HepG2 (cell line): ENCODE data around the gene POLDIP3. TPM values are rescaled to one million over a fixed set of nuclear protein-coding genes. Genes with fewer than 3 reads are reported as not detected.

Experiments
- ARNT2 ChIP-seq: sonication (generic); formaldehyde crosslinking; IDR thresholded peaks from 2 replicates; pipeline ENCODE4 v1.8.0; 2022; ENCODE audit warnings: mild to moderate bottlenecking, low read depth, missing genetic modification reagents, moderate library complexity
- EED ChIP-seq: sonication (generic); formaldehyde crosslinking; IDR thresholded peaks from 2 replicates; pipeline ENCODE4 v1.5.0; 2020; ENCODE audit warnings: mild to moderate bottlenecking, missing genetic modification reagents
- HOXA5 ChIP-seq: sonication (generic); formaldehyde crosslinking; IDR thresholded peaks from 2 replicates; pipeline ENCODE4 v1.4.0; 2020; ENCODE audit warnings: missing genetic modification reagents
- KLF16 ChIP-seq, 2 experiments: sonication (generic) in 1 of 2; formaldehyde crosslinking in 1 of 2; IDR thresholded peaks; 2 replicates each; pipeline versions ENCODE4 v1.6.1 to v1.8.0; 2016 to 2023; ENCODE audit warnings: missing genetic modification reagents in 2 of 2, missing compliant biosample characterization in 1 of 2
- MBNL3 ChIP-seq: fragments of 250-450 bp; sonication (Bioruptor Pico); conservative IDR thresholded peaks from 2 replicates; pipeline ENCODE4 v1.8.0; 2022; ENCODE audit warnings: mild to moderate bottlenecking, inconsistent platforms
- MTA1 ChIP-seq: sonication (generic); formaldehyde crosslinking; IDR thresholded peaks from 2 replicates; pipeline ENCODE4 v1.4.0; 2020; ENCODE audit warnings: missing genetic modification reagents, mild to moderate bottlenecking, borderline replicate concordance
- PRPF4 ChIP-seq: fragments of 200-400 bp; formaldehyde crosslinking; IDR thresholded peaks from 2 replicates; pipeline ENCODE4 v1.6.1; 2016; ENCODE audit warnings: low read length, low read depth; ENCODE audit not compliant: poor library complexity, severe bottlenecking
- THAP11 ChIP-seq: IDR thresholded peaks from 2 replicates; pipeline ENCODE4 v1.6.1; 2016; ENCODE audit warnings: missing biosample characterization, missing genetic modification reagents
- ZNF274 ChIP-seq: sonication (generic); formaldehyde crosslinking; IDR thresholded peaks from 2 replicates; pipeline ENCODE4 v1.5.1; 2020; ENCODE audit warnings: mild to moderate bottlenecking, missing genetic modification reagents
- ZNF33B ChIP-seq: sonication (generic); formaldehyde crosslinking; IDR thresholded peaks from 2 replicates; pipeline ENCODE4 v1.5.1; 2020; ENCODE audit warnings: mild to moderate bottlenecking, missing genetic modification reagents
- ZNF501 ChIP-seq: sonication (generic); formaldehyde crosslinking; IDR thresholded peaks from 2 replicates; pipeline ENCODE4 v1.5.1; 2020; ENCODE audit warnings: mild to moderate bottlenecking, moderate library complexity, missing genetic modification reagents
- ZNF598 ChIP-seq: sonication (generic); formaldehyde crosslinking; IDR thresholded peaks from 2 replicates; pipeline ENCODE4 v1.5.1; 2020; ENCODE audit warnings: mild to moderate bottlenecking, missing genetic modification reagents, borderline replicate concordance
- polyA plus RNA-seq, 8 experiments: library from polyadenylated mRNA; depleted of rRNA in 3 of 8; stranded (reverse) in 7 of 8; unstranded in 1 of 8; fragments of >200 nt; fragmentation: Illumina TruSeq in 4 of 8; extraction: Trizol in 4 of 8; gene quantifications; 2 replicates each; pipeline versions ENCODE4 v1.2.1 to v1.2.3, GENCODE V29; 2011 to 2016; ENCODE audit warnings: low read depth in 4 of 8, missing spikeins in 1 of 8, mixed read lengths in 1 of 8; ENCODE audit not compliant: insufficient read depth in 1 of 8
- total RNA-seq, 5 experiments: library from RNA; depleted of rRNA; stranded (reverse); fragments of >200 nt; fragmentation: Illumina TruSeq; extraction: Trizol; gene quantifications; 2 replicates each; pipeline ENCODE4 v1.2.3, GENCODE V29; 2016; ENCODE audit warnings: low read depth in 1 of 5
- TF ChIP-seq, protein P1 (sequence below), 2 experiments: sonication (generic) in 1 of 2; formaldehyde crosslinking in 1 of 2; IDR thresholded peaks; 2 replicates each; pipeline versions ENCODE4 v1.4.0 to v1.6.1; 2016 to 2020; ENCODE audit warnings: borderline replicate concordance in 1 of 2, low read depth in 1 of 2, mild to moderate bottlenecking in 1 of 2, missing genetic modification reagents in 1 of 2
- TF ChIP-seq, protein P2 (sequence below): sonication (generic); formaldehyde crosslinking; IDR thresholded peaks from 2 replicates; pipeline ENCODE4 v1.4.0; 2020; ENCODE audit warnings: mild to moderate bottlenecking, missing genetic modification reagents
- TF ChIP-seq, protein P3 (sequence below): sonication (generic); formaldehyde crosslinking; IDR thresholded peaks from 2 replicates; pipeline ENCODE4 v1.4.0; 2020; ENCODE audit warnings: missing genetic modification reagents
- TF ChIP-seq, protein P4 (sequence below): sonication (generic); formaldehyde crosslinking; IDR thresholded peaks from 2 replicates; pipeline ENCODE4 v1.4.0; 2020; ENCODE audit warnings: missing genetic modification reagents

POLDIP3 gene
- total and polyA plus RNA-seq, 2 of the 13 experiments (the other 11 are each of a cell fraction or from before 2014, with no cell fraction given): 45.8 to 47.4 TPM

DNA sequence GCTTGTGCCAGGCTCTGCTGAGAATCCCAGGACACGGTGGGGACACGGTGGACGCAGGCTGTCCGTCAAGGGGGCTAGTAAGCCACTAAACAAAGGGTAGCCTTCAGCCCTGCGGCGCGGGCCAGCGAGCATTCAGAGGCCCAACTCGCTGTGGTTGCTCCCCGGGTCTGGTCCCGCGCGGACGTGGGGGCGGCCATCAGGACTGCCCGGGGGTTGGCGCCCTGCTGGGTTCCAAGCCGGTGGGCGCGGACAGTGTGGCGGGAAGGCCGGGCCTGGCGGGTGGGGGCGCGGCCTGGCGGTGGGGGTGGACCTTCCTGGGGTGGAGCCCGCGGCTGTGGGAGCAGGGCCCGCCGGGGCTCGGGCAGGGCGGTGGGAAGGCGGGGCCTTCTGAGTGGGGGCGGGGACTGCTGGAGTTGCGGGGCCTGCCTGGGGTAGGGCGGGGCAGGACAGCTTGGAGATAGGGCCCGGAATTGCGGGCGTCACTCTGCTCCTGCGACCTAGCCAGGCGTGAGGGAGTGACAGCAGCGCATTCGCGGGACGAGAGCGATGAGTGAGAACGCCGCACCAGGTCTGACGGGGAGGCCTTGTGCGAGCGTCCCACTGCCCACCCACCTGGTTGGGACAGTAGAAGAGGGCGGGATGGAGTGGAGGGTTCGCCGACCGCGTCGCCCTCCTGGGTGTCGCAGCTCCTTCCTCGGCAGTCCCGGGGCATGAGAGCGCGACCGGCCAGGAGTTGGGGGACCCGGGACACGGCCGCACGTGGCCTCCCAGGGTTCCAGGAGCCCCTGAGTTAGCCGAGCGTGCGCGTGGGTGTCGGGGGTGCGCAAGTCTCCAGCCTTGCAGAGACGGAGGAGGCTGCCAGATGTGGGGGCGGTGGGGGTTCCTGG lies 61.0 kb downstream of the POLDIP3 start, which contains the start of gene SERHL2 (continued):
- TF ChIP-seq, protein P1, sequence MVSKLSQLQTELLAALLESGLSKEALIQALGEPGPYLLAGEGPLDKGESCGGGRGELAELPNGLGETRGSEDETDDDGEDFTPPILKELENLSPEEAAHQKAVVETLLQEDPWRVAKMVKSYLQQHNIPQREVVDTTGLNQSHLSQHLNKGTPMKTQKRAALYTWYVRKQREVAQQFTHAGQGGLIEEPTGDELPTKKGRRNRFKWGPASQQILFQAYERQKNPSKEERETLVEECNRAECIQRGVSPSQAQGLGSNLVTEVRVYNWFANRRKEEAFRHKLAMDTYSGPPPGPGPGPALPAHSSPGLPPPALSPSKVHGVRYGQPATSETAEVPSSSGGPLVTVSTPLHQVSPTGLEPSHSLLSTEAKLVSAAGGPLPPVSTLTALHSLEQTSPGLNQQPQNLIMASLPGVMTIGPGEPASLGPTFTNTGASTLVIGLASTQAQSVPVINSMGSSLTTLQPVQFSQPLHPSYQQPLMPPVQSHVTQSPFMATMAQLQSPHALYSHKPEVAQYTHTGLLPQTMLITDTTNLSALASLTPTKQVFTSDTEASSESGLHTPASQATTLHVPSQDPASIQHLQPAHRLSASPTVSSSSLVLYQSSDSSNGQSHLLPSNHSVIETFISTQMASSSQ (IDR thresholded peaks at IDR 0.05; ENCODE audit: low read depth): no peak
- TF ChIP-seq, protein P1 (CRISPR knock-in tag; IDR thresholded peaks at IDR 0.05; ENCODE audit: borderline replicate concordance): 0 out of 2 replicates have a peak, but pooled peaks have one; percentile 34
- TF ChIP-seq MTA1 (CRISPR knock-in tag) (peak; percentile 17; the same call in 1 of the 2 replicates), KLF16 (CRISPR knock-in tag; IDR thresholded peaks at IDR 0.05) (0 out of 4 replicates have a peak, but pooled peaks of 1 of the 2 experiments have one; percentile 26), ZNF33B (CRISPR knock-in tag) (0 out of 2 replicates have a peak, but pooled peaks have one; percentile 19), ARNT2 (CRISPR knock-in tag) (peak; percentile 55; the same call in 1 of the 2 replicates), ZNF501 (peak; percentile 72; the same call in 1 of the 2 replicates), MBNL3 (CRISPR knock-in tag) (no peak), THAP11 (CRISPR knock-in tag) (peak; percentile 18; the same call in 1 of the 2 replicates), ZNF598 (CRISPR knock-in tag) (peak; percentile 26; the same call in 1 of the 2 replicates), ZNF274 (CRISPR knock-in tag) (peak; percentile 79; the same call in 1 of the 2 replicates), PRPF4 (no peak), HOXA5 (CRISPR knock-in tag) (no peak), EED (CRISPR knock-in tag) (peak; percentile 43; the same call in 1 of the 2 replicates)
- TF ChIP-seq, protein P2, sequence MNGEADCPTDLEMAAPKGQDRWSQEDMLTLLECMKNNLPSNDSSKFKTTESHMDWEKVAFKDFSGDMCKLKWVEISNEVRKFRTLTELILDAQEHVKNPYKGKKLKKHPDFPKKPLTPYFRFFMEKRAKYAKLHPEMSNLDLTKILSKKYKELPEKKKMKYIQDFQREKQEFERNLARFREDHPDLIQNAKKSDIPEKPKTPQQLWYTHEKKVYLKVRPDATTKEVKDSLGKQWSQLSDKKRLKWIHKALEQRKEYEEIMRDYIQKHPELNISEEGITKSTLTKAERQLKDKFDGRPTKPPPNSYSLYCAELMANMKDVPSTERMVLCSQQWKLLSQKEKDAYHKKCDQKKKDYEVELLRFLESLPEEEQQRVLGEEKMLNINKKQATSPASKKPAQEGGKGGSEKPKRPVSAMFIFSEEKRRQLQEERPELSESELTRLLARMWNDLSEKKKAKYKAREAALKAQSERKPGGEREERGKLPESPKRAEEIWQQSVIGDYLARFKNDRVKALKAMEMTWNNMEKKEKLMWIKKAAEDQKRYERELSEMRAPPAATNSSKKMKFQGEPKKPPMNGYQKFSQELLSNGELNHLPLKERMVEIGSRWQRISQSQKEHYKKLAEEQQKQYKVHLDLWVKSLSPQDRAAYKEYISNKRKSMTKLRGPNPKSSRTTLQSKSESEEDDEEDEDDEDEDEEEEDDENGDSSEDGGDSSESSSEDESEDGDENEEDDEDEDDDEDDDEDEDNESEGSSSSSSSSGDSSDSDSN (CRISPR knock-in tag): no peak
- TF ChIP-seq, protein P3, sequence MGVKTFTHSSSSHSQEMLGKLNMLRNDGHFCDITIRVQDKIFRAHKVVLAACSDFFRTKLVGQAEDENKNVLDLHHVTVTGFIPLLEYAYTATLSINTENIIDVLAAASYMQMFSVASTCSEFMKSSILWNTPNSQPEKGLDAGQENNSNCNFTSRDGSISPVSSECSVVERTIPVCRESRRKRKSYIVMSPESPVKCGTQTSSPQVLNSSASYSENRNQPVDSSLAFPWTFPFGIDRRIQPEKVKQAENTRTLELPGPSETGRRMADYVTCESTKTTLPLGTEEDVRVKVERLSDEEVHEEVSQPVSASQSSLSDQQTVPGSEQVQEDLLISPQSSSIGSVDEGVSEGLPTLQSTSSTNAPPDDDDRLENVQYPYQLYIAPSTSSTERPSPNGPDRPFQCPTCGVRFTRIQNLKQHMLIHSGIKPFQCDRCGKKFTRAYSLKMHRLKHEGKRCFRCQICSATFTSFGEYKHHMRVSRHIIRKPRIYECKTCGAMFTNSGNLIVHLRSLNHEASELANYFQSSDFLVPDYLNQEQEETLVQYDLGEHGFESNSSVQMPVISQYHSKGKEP (CRISPR knock-in tag): no peak
- TF ChIP-seq, protein P4, sequence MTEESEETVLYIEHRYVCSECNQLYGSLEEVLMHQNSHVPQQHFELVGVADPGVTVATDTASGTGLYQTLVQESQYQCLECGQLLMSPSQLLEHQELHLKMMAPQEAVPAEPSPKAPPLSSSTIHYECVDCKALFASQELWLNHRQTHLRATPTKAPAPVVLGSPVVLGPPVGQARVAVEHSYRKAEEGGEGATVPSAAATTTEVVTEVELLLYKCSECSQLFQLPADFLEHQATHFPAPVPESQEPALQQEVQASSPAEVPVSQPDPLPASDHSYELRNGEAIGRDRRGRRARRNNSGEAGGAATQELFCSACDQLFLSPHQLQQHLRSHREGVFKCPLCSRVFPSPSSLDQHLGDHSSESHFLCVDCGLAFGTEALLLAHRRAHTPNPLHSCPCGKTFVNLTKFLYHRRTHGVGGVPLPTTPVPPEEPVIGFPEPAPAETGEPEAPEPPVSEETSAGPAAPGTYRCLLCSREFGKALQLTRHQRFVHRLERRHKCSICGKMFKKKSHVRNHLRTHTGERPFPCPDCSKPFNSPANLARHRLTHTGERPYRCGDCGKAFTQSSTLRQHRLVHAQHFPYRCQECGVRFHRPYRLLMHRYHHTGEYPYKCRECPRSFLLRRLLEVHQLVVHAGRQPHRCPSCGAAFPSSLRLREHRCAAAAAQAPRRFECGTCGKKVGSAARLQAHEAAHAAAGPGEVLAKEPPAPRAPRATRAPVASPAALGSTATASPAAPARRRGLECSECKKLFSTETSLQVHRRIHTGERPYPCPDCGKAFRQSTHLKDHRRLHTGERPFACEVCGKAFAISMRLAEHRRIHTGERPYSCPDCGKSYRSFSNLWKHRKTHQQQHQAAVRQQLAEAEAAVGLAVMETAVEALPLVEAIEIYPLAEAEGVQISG: peak; percentile 50; the same call in 1 of the 2 replicates
